Spleen (tissue), 13 donors: ENCODE measurements around the gene NPR2. TPM values are rescaled to one million over a fixed set of nuclear protein-coding genes. Genes with fewer than 3 reads are reported as not detected.

ENCODE experiments used
- DNase-seq: peaks from one replicate; pipeline ENCODE4 v3.0.0-alpha.2; 2020
- H3K27ac ChIP-seq, 8 donors: fragments of 200-600 bp; sonication (generic) in 7 of 8; 1 replicate in 4 of 8; 2 replicates in 4 of 8; pipeline versions ENCODE4 v1.5.0 to v1.8.0; 2016 to 2021; ENCODE audit warnings: inconsistent platforms in 4 of 8, mild to moderate bottlenecking in 4 of 8, moderate library complexity in 1 of 8
- H3K27me3 ChIP-seq, 7 donors: fragments of 200-600 bp; sonication (generic) in 6 of 7; replicated peaks in 1 of 7; 1 replicate in 4 of 7; 2 replicates in 3 of 7; pipeline versions ENCODE4 v1.5.0 to v1.8.0; 2016 to 2021; ENCODE audit warnings: inconsistent platforms in 3 of 7, mild to moderate bottlenecking in 1 of 7
- H3K36me3 ChIP-seq, 6 donors: fragments of 200-600 bp; sonication (generic) in 5 of 6; 1 replicate in 4 of 6; 2 replicates in 2 of 6; pipeline versions ENCODE4 v1.5.0 to v1.8.0; 2016 to 2021; ENCODE audit warnings: inconsistent platforms in 2 of 6
- H3K4me1 ChIP-seq, 6 donors: fragments of 200-600 bp; sonication (generic) in 5 of 6; 1 replicate in 3 of 6; 2 replicates in 3 of 6; pipeline versions ENCODE4 v1.5.0 to v1.8.0; 2016 to 2021; ENCODE audit warnings: inconsistent platforms in 3 of 6
- H3K4me3 ChIP-seq, 8 donors: fragments of 200-600 bp; sonication (generic) in 7 of 8; 1 replicate in 4 of 8; 2 replicates in 4 of 8; pipeline versions ENCODE4 v1.5.0 to v1.8.0; 2016 to 2021; ENCODE audit warnings: inconsistent platforms in 4 of 8, mild to moderate bottlenecking in 4 of 8, moderate library complexity in 2 of 8
- H3K9me3 ChIP-seq, 8 donors: fragments of 200-600 bp; sonication (generic) in 7 of 8; 1 replicate in 4 of 8; 2 replicates in 4 of 8; pipeline versions ENCODE4 v1.5.0 to v1.8.0; 2016 to 2021; ENCODE audit warnings: inconsistent platforms in 4 of 8
- POLR2A ChIP-seq, 3 donors: fragments of 450-650 bp; IDR thresholded peaks; one replicate each; pipeline ENCODE4 v1.5.1; 2017; ENCODE audit warnings: antibody characterized with exemption in 3 of 3, mild to moderate bottlenecking in 1 of 3
- POLR2AphosphoS5 ChIP-seq, 3 donors: sonication (generic); formaldehyde crosslinking; IDR thresholded peaks; one replicate each; pipeline ENCODE4 v1.5.1; 2017; ENCODE audit warnings: antibody characterized with exemption in 3 of 3
- WGBS, 5 donors: extraction: QIAGEN DNeasy Blood & Tissue Kit in 3 of 5; methylation state at CpG; one replicate each; pipeline versions ENCODE4 v1.1.5 to v1.1.7; 2013 to 2018; 5-methylcytosine and 5-hydroxymethylcytosine counted together
- intact Hi-C: fragments of 100-400 bp; cut with DNase I; formaldehyde crosslinking; loops from one replicate; pipeline ENCODE4 v1.15.0; 2023; ENCODE audit warnings: low total_unique reads
- long read RNA-seq, 2 donors: transcript quantifications; one replicate each; lab custom pipeline, GENCODE V29; 2026
- polyA plus RNA-seq, 3 donors: library from polyadenylated mRNA; stranded (reverse); fragments of 200-250 nt; gene quantifications; one replicate each; pipeline ENCODE4 v1.2.1, GENCODE V29; 2013
- total RNA-seq, 7 donors: library from RNA; depleted of rRNA in 3 of 7; stranded (reverse); fragments of >200 nt in 3 of 7; fragmentation: NEBNext Ultra II Directional in 4 of 7; extraction: Animal tissue kit (Norgen Biotek cat#: 25700) in 4 of 7; gene quantifications; one replicate each; pipeline versions ENCODE4 v1.1.0 to v1.2.1, GENCODE V29; 2016 to 2021
- TF ChIP-seq, protein P1 (sequence below), 11 experiments: fragments of 200-600 bp in 7 of 11; fragments of 450-650 bp in 4 of 11; sonication (generic) in 4 of 11; IDR thresholded peaks in 8 of 11; conservative IDR thresholded peaks in 3 of 11; 1 replicate in 7 of 11; 2 replicates in 4 of 11; pipeline versions ENCODE4 v1.4.0 to v1.8.0; 2016 to 2021; ENCODE audit warnings: antibody characterized with exemption in 11 of 11, inconsistent platforms in 4 of 11, mild to moderate bottlenecking in 1 of 11
- donor health status: healthy with polysubstance abuse.
- donor health status: DM: no; HTN: no; CAD: no; lungs with moderate emphysema.
- donor health status: DM: no; HTN: no; CAD: no.
- donor health status: Bipolar disorder and iron deficiency.
- donor health status: healthy.
- donor health status: DM: no; HTN: no; CAD: no.
- donor health status: DM: yes; HTN: yes; CAD: no.

The NPR2 gene
- total RNA-seq (10 to 100 TPM in 2 of 7 donors, 1 to 10 TPM in 5; 6.7 to 17.1 (median 9.2) TPM), polyA plus RNA-seq (1 to 10 TPM; 5.8 to 7.8 (median 7.3) TPM)
- long read RNA-seq, donor 1, transcript NPR2-206 (3 exons, 601 nt), result major isoform, 6 of 6 reads
- long read RNA-seq, donor 1, partial matches to known transcripts, result 0 of 6 reads
- long read RNA-seq, donor 1, other reads (novel, unspliced or antisense), result 0 of 6 reads
- long read RNA-seq, donor 2, transcript NPR2-206 (3 exons, 601 nt), result major isoform, 6 of 6 reads
- long read RNA-seq, donor 2, partial matches to known transcripts, result 0 of 6 reads
- long read RNA-seq, donor 2, other reads (novel, unspliced or antisense), result 0 of 6 reads

GRCh38 chr9:35791297-35791921 lies at the start of gene NPR2:
Gene NPR2 (plus strand): TSS chr9:35791591. CDS start chr9:35792409, 818 bp downstream.
- Histone ChIP-seq H3K36me3 (peaks cover 0 to 29% (median 3%) of the 10 kb centered on the region in 6 donors), H3K27me3 (peaks cover 0 to 12% (median 0%) of the 10 kb centered on the region in 7 donors), H3K27ac (peak within 1 kb of the TSS in 5 of 8 donors; percentile 25 to 60 (median 34)), H3K9me3 (no peaks in the 10 kb centered on the region), H3K4me1 (peaks cover 7 to 22% (median 14%) of the 10 kb centered on the region in 6 donors), H3K4me3 (peak within 1 kb of the TSS in 5 of 8 donors; percentile 17 to 62 (median 32))
- DNase-seq, result no peak
- 9 to 74% (median 23%) methylated on average over 47 to 64 of the region's 64 CpGs for WGBS, 5 donors
- TF ChIP-seq, protein P1, sequence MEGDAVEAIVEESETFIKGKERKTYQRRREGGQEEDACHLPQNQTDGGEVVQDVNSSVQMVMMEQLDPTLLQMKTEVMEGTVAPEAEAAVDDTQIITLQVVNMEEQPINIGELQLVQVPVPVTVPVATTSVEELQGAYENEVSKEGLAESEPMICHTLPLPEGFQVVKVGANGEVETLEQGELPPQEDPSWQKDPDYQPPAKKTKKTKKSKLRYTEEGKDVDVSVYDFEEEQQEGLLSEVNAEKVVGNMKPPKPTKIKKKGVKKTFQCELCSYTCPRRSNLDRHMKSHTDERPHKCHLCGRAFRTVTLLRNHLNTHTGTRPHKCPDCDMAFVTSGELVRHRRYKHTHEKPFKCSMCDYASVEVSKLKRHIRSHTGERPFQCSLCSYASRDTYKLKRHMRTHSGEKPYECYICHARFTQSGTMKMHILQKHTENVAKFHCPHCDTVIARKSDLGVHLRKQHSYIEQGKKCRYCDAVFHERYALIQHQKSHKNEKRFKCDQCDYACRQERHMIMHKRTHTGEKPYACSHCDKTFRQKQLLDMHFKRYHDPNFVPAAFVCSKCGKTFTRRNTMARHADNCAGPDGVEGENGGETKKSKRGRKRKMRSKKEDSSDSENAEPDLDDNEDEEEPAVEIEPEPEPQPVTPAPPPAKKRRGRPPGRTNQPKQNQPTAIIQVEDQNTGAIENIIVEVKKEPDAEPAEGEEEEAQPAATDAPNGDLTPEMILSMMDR (IDR thresholded peaks at IDR 0.05 in 8 of 11, conservative IDR thresholded peaks at IDR 0.05 in 3 of 11), result peak in 1 of 11 experiments; percentile 29
- TF ChIP-seq POLR2AphosphoS5 (IDR thresholded peaks at IDR 0.05) (peak in 1 of 3 donors; percentile 17), POLR2A (IDR thresholded peaks at IDR 0.05) (no peak)
- intact Hi-C loops, result loop anchor here (2.0 kb wide), 1 partner anchor 91 kb away; no protein-coding TSS in a partner anchor

- no peaks in the 10 kb centered on the region for H3K27me3 ChIP-seq
- no peak for DNase-seq
- TF ChIP-seq POLR2A (IDR thresholded peaks at IDR 0.05) (no peak), POLR2AphosphoS5 (IDR thresholded peaks at IDR 0.05) (no peak)
- TF ChIP-seq, protein P1 (IDR thresholded peaks at IDR 0.05 in 8 of 11, conservative IDR thresholded peaks at IDR 0.05 in 3 of 11), result no peak
- intact Hi-C loops, result loop anchor here (10.0 kb wide), 1 partner anchor 63 kb away; no protein-coding TSS in a partner anchor
- H3K4me3 ChIP-seq, result no peak overlapping the region
- no peaks in the 10 kb centered on the region for H3K9me3 ChIP-seq
- peaks cover 4 to 94% (median 81%) of the 10 kb centered on the region in 6 donors for H3K36me3 ChIP-seq
- H3K4me1 ChIP-seq, result peaks cover 17 to 63% (median 24%) of the 10 kb centered on the region in 6 donors
- WGBS, 5 donors, result 59 to 75% (median 71%) methylated on average over 6 to 7 of the region's 7 CpGs
- no peak overlapping the region for H3K27ac ChIP-seq
These were observed 49.7 kb upstream of the NPR2 start for GRCh38 chr9:35741740-35742139.

- Histone ChIP-seq H3K9me3 (no peaks in the 10 kb centered on the region), H3K4me3 (no peak overlapping the region), H3K36me3 (peaks cover 0 to 77% (median 64%) of the 10 kb centered on the region in 6 donors), H3K27me3 (no peaks in the 10 kb centered on the region), H3K27ac (peak overlapping the region in 2 of 8 donors; percentile 18 to 22), H3K4me1 (peaks cover 29 to 70% (median 40%) of the 10 kb centered on the region in 6 donors)
- intact Hi-C loops, result loop anchor here (10.0 kb wide), 1 partner anchor 61 kb away; no protein-coding TSS in a partner anchor
- WGBS, 5 donors, result 42 to 73% (median 63%) methylated on average over 2 of the region's 2 CpGs
- DNase-seq, result no peak
- TF ChIP-seq, protein P1 (IDR thresholded peaks at IDR 0.05 in 8 of 11, conservative IDR thresholded peaks at IDR 0.05 in 3 of 11), result no peak
- no peak for TF ChIP-seq POLR2A (IDR thresholded peaks at IDR 0.05)
- TF ChIP-seq POLR2AphosphoS5 (IDR thresholded peaks at IDR 0.05), result no peak
These were observed 47.9 kb upstream of the NPR2 start for GRCh38 chr9:35743452-35743851.
